KOPT-K1 (cell line): ENCODE results near the gene SGSM1.
"Not testable (repeated sequence)": the region's sequence is repeated elsewhere in the genome, so short reads cannot be mapped to it uniquely, and the experiment has no call there.

ENCODE experiments used
- H3K27ac ChIP-seq: fragments of 200-600 bp; sonication (generic); 2 replicates; pipeline ENCODE4 v1.5.1; 2016; ENCODE audit warnings: antibody characterized with exemption, mild to moderate bottlenecking, low read depth, low read length; ENCODE audit not compliant: poor library complexity, severe bottlenecking
- H3K36me3 ChIP-seq: fragments of 200-600 bp; sonication (generic); 2 replicates; pipeline ENCODE4 v1.5.1; 2017; ENCODE audit warnings: antibody characterized with exemption, mild to moderate bottlenecking, low read length, moderate library complexity; ENCODE audit not compliant: insufficient read depth
- H3K9me3 ChIP-seq: fragments of 200-600 bp; sonication (generic); 2 replicates; pipeline ENCODE4 v1.5.1; 2017; ENCODE audit warnings: antibody characterized with exemption, low read length, mild to moderate bottlenecking; ENCODE audit not compliant: insufficient read depth, poor library complexity, severe bottlenecking

The SGSM1 gene

DNA sequence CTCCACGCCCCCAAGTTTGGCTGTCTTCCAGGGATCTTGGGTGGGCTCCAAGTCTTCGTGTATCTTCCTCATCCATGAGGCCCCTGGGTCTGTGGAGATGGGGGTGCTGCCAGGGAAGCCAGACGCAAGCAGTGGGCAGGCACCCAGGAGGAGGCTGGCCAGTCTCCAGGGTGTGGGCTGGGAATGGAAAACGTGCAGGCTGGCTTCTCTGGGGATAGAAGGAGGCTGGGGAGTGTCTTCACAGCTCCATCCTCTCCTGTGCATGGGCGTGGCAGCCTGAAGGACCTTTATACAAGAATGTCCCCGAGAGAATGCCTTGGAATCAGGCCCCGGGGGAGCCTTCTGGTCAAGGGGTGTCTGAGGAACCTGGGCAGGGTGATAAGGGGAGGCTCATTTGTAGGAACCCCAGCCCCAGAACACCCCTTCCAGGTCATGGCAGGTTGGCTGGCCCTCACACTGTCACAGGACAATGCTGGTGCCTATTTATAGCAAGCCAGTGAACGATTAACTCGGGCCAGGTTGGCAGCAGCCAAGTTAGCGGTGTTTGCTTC, 14.0 kb downstream of the SGSM1 start:
- Histone ChIP-seq H3K27ac (no peak overlapping the region), H3K9me3 (peaks cover 12% of the 10 kb centered on the region), H3K36me3 (no peaks in the 10 kb centered on the region)

DNA sequence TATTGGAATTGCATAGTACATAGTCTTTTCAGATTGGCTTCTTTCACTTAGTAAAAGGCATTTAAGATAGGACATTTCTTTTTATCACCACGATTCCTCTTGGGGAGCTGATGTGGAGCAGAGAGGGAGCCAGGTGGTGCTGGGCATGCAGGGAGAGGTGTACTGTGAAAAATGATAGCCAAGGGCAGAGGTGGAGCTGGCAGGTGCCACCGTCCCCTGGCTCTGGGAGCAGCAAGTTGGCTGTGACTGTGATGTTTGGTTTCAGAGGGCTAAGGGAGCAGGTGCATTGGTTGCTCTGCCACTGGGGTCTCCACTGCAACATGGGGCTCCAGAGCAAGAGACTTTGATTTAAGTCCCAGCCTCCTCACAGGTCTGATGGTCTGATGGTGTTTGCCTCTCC, 16.5 kb downstream of the SGSM1 start:
- no peaks in the 10 kb centered on the region for H3K36me3 ChIP-seq

DNA sequence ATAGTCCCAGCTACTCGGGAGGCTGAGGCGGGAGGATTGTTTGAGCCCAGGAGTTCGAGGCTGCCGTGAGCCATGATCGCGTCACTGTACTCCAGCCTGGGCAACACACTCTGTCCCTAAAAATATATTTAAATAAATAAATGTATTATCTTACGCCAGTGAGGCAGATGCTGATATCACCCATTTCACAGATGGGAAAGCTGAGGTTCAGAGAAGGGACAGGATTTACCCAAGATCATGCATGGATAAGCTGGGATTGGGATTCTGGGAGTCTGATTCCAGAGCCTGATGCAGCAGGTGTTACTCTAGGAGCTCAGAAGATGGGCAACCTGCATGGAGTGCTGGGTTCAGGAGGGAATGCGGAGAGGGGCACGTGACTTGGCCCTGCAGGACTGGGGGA, 17.8 kb downstream of the SGSM1 start:
- Histone ChIP-seq H3K36me3 (no peaks in the 10 kb centered on the region), H3K9me3 (no peaks in the 10 kb centered on the region), H3K27ac (no peak overlapping the region)

More for the DNA sequence above, 16.5 kb downstream of the SGSM1 start:
- no peak overlapping the region for H3K27ac ChIP-seq
- H3K9me3 ChIP-seq, result no peaks in the 10 kb centered on the region

DNA sequence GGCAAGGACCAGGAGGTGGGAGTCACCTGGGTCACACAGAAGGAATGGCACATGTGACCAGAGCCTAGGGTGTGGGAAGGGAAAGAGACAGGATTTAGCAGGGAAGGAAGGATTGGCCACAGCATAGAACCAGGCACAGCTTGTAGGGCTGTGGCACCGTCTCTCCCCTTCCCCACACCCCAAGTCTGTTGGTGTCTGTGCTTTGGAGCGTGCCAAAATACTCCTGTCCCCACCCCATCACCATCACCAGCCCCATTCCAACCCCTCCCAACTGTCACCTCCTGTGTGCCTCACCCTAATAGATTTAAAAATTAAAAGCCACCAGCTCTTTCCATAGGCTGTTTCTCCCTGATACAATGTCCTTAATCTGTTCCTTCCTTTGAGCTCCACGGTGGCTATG, 18.2 kb downstream of the SGSM1 start:
- H3K9me3 ChIP-seq, result no peaks in the 10 kb centered on the region
- H3K36me3 ChIP-seq, result no peaks in the 10 kb centered on the region
- no peak overlapping the region for H3K27ac ChIP-seq

DNA sequence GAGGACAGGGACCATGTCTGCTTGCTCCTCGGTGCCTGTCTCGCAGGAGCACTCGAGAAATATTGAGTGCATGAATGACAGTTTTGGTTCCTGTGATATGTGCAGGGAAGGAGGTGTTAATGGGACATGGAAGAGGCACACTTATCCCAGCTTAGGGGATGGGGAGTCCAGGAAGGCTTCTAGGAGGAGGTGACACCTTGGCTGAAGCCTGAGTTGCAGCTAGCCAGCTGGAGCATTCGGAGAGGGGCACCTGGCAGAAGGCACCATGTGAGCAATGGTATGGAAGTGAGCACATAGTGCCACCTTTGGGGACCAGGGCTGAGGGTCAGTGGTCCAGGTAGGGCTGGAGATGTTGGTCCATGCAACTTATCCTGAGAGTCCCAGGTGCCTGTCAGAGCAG, 18.9 kb downstream of the SGSM1 start:
- H3K36me3 ChIP-seq, result no peaks in the 10 kb centered on the region
- no peak overlapping the region for H3K27ac ChIP-seq
- no peaks in the 10 kb centered on the region for H3K9me3 ChIP-seq

DNA sequence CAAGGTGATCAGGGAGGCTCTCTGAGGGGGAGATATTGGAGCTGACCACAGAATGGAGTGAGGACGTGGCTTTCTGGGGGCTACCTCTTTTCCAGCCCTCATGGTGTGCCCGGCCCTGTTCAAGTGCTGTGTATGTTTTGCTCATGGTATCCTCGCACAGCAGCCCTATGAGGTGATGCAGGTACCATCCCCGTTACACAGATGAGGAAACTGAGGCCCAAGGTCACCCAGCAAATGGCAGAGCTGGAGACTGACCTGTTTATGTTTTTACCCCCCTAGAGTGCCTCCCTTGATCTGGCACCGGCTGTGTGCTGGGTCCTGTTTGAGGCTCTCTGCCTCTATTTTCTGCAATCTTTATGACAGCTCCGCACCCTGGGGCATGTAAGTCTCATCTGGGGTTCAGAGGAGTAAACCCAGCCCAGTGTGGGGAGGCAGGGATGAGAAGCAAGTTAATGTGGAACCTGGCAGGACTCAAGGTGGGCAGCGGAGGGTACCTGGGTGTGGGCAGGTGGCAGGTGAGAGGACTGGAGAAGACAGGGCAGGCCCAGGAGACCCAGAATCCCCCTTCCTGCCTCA, 20.8 kb downstream of the SGSM1 start:
- no peak overlapping the region for H3K27ac ChIP-seq
- no peaks in the 10 kb centered on the region for H3K9me3 ChIP-seq

DNA sequence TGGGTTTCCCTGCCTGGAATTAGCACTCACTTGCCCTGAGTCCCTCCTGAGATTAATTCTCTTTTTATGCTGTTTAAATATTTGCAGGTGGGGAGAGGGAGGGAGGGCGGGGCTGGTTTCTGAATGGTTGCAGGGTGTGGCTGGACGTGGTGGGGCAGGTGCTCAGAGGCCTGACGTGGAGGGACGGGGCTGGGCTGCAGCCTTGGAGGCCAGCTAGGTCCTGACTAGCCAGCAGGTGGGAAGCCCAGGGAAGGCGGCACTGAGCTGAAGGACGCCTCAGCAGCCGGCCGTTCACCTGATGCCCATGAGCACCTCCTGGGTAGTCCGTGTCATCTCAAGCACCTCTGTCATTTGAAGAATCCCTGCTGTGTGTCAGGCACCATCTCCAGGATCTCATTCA, 21.3 kb downstream of the SGSM1 start:
- H3K27ac ChIP-seq, result no peak overlapping the region
- no peaks in the 10 kb centered on the region for H3K36me3 ChIP-seq
- H3K9me3 ChIP-seq, result no peaks in the 10 kb centered on the region

More for the DNA sequence above, 20.8 kb downstream of the SGSM1 start:
- no peaks in the 10 kb centered on the region for H3K36me3 ChIP-seq

DNA sequence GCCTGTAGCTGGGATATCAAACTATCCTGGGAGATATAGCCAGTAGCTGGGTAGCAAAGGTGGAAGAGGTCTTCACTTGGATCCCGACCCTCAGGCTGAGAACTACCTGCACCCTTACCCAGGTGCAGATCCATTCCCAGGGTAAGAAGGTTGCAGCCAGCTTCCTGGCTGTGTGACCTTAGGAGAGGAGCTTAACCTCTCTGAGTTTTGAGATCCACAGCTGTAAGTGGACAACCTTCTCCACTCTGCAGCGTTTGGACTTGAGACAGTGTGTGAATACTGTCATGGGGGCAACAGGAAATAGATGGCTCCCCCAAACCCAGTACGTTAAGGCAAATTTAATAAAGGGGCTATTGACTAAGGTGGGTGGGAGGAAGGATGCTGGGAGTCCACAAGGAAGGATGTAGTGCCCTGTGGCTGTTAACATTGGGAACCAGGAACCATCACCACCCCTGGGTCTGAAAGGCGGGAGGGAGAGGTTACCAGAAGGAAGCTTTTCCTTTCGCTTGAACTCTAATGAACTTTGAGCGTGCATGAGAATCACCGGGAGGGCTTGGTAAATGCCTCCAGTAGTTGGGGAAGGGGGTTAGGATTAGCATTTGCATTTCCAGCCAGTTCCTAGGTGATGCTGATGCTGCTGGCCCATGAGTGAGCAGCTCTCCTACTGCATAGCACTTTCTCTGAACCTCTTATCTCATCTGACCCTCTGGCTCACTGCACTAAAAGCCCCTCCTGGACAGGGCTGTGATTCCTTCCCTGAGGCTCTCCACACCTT, 24.4 kb downstream of the SGSM1 start:
- H3K9me3 ChIP-seq, result no peaks in the 10 kb centered on the region
- H3K36me3 ChIP-seq, result no peaks in the 10 kb centered on the region
- H3K27ac ChIP-seq, result no peak overlapping the region

DNA sequence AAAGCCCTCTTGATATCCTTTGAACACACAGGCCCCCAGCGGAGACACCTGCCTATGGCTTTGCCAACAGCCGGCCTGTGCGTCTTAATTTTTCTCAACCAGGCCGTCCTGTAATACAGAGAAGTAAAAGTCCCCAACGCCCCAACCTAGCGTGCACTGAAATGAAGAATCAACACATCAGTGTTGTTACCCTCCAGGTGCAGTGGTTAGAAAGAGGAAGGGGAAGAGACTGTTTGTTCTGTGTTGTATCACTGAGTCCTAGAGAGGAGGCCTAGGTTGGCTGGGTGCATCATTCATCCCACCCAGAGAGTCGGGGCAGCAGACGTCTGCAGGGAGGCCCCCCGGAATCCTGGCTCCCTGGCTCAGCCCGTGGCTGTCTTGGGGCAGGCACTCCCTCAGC, 25.7 kb downstream of the SGSM1 start:
- Histone ChIP-seq H3K9me3 (no peaks in the 10 kb centered on the region), H3K36me3 (no peaks in the 10 kb centered on the region), H3K27ac (no peak overlapping the region)

DNA sequence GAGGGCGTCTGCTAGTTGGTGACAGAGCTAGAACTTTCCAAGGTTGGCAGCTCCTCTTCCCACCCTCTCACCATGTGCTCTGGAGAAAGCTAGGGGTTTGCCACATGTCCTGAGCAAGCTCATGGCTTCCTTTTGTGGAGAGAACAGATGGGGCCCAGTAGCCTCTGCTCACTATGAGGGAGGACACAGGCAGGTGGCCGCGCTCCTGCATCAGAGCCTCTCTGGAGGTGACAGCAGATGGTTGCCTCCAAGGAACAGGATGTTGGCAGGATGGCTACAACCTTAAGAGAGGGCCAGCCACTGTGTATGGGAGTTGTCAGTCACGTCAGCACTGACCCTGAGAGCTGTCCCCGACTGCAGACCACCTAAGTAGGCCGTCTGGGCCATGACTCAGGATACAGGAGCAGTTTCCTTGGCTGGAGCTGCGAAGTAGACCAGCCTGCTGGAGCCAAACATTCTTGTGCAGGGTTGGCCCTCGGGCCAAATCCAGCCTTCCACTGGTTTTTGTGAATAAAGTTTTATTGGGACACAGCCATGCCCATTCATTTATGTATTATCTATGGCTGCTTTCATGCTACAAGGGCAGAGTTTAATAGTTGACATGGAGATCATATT, 28.0 kb downstream of the SGSM1 start:
- H3K27ac ChIP-seq, result no peak overlapping the region
- H3K36me3 ChIP-seq, result no peaks in the 10 kb centered on the region
- H3K9me3 ChIP-seq, result no peaks in the 10 kb centered on the region

DNA sequence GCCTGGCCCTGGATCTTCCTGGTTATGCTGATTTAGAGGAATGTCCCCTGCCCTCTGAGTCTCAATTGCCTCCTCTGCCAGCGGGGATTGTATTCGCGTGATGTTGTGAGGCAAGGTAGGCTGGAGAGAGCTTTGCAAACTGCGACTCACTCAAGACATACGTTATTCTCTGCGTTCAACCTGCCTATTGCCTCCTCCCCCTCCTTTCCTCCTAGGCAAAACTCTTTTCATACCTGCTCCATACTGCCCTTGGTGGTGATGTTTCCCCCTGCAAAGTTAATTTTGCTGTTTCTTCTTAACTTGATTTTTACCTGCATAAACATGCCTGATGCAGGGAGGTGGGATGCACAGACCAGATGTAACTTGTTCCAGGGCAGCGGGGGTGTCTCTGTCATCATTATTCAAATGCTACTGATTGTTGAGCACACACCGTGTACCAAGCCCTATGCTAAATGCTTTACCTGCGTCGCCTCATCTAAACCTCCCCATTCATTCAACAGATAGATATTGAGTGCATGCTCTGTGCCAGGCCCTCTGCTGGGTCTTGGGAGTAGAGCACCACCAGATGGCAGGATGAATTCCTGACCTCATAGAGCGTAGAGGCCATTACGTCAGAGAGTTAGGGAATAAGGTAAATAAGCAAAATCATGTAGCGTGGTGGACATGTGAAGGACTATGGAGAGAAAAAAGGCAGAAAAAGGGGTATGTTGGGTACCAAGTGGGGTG, 29.0 kb downstream of the SGSM1 start:
- H3K27ac ChIP-seq, result no peak overlapping the region
- H3K9me3 ChIP-seq, result no peaks in the 10 kb centered on the region
- H3K36me3 ChIP-seq, result no peaks in the 10 kb centered on the region

DNA sequence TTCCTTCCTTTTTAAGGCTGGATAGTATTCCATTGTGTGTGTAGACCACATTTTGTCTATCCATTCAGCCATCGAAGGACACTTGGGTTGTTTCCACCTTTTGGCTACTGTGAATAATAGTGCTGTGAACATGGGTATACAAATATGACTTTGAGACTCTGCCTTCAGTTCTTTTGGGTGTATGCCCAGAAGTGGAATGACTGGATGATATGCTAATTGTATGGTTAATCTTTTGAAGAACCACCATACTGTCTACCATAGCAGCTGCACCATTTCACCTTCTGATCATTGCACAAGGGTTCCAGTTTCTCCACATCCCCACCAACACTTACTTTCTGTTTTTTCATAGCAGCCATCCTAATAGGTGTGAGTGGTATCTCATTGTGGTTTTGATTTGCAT, 30.3 kb downstream of the SGSM1 start:
- Histone ChIP-seq H3K36me3 (no peaks in the 10 kb centered on the region), H3K9me3 (no peaks in the 10 kb centered on the region), H3K27ac (no peak overlapping the region)

DNA sequence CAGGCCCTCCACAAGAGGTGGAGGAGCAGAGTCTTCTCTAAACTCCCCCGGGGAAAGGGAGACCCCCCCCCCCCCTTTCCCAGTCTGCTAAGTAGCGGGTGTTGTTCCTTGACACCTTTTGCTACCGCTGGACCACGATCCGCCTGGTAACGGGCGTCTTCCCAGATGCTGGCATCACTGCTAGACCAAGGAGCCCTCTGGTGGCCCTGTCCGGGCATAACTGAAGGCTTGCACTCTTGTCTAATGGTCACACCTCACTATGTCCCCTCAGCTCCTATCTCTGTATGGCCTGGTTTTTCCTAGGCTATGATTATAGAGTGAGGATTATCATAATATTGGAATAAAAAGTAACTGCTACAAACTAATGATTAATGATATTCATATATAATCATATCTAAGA, 31.5 kb downstream of the SGSM1 start:
- H3K9me3 ChIP-seq, H3K36me3 ChIP-seq: not testable (repeated sequence)

DNA sequence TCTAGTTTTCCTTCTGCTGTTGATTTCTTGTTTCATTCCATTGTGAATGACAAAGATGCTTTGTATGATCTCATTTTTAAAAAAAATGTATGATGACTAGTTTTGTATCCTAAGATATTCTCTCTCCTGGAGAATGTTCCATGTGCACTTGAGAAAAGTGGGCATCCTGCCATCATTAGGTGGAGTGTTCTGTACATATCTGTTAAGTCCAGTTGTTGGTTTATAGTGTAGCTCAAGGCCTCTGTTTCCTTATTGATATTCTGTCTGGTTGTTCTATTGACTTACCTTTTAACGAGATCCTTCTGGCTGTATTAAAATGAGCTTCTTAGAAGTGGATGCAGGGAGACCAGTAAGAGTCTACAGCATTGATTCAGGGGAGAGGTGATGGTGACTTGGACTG, 35.2 kb downstream of the SGSM1 start:
- Histone ChIP-seq H3K9me3 (no peaks in the 10 kb centered on the region), H3K27ac (no peak overlapping the region), H3K36me3 (no peaks in the 10 kb centered on the region)

More for the DNA sequence above, 31.5 kb downstream of the SGSM1 start:
- H3K27ac ChIP-seq, result not testable (repeated sequence)

DNA sequence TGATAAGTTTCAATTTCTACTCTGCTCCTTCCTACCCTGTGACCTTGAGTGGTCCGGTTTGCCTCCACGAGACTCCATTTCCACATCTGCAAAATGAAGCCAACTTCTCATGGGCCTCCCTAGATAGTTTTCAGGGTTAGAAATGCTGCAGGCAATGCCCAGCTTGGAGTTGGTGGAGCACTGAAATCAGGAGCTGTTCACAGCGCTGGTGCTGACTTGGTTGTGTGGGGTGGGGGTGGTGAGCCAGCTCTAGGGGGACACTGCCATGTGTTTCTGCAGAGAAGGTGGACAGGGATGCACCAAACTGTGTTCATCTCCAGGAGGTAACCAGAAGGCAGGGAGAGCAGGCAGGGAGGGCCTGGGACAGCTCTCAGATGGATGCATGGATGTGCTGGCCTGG, 37.0 kb downstream of the SGSM1 start:
- Histone ChIP-seq H3K9me3 (no peaks in the 10 kb centered on the region), H3K36me3 (no peaks in the 10 kb centered on the region), H3K27ac (no peak overlapping the region)
